Stomach smooth muscle (tissue), 2 donors: ENCODE data around the gene BAZ2B.

Experiments
- H3K27ac ChIP-seq: one replicate; pipeline ENCODE4 v1.7.0; 2013; ENCODE audit warnings: mild to moderate bottlenecking, low read length, inconsistent platforms
- H3K27me3 ChIP-seq, 2 donors: one replicate each; pipeline ENCODE4 v1.7.0; 2013; ENCODE audit warnings: low read length in 2 of 2; ENCODE audit not compliant: insufficient read depth in 2 of 2, control insufficient read depth in 1 of 2
- H3K36me3 ChIP-seq, 2 donors: one replicate each; pipeline ENCODE4 v1.7.0; 2013; ENCODE audit warnings: low read length in 2 of 2; ENCODE audit not compliant: control insufficient read depth in 2 of 2, insufficient read depth in 2 of 2
- H3K4me1 ChIP-seq: one replicate; pipeline ENCODE4 v1.7.0; 2013; ENCODE audit warnings: low read length; ENCODE audit not compliant: control insufficient read depth, insufficient read depth
- H3K4me3 ChIP-seq, 2 donors: one replicate each; pipeline ENCODE4 v1.7.0; 2013; ENCODE audit warnings: low read length in 2 of 2
- H3K9ac ChIP-seq, 2 donors: one replicate each; pipeline ENCODE4 v1.7.0; 2013; ENCODE audit warnings: low read length in 2 of 2, mild to moderate bottlenecking in 1 of 2
- H3K9me3 ChIP-seq, 2 donors: one replicate each; pipeline ENCODE4 v1.7.0; 2013; ENCODE audit warnings: low read length in 2 of 2; ENCODE audit not compliant: control insufficient read depth in 2 of 2
- donor health status: healthy.
- donor health status: Pancreatic carcinoma.

Gene BAZ2B

GRCh38 chr2:159616286-159616701, at the start of gene BAZ2B:
BAZ2B (minus strand) TSS chr2:159616548; CDS start chr2:159478719, 137,829 bp downstream.
- peak within 1 kb of the TSS; percentile 90 for H3K27ac ChIP-seq
- H3K36me3 ChIP-seq, result no peaks in the 10 kb centered on the region
- no peaks in the 10 kb centered on the region for H3K9me3 ChIP-seq
- no peaks in the 10 kb centered on the region for H3K27me3 ChIP-seq
- H3K9ac ChIP-seq, result peak within 1 kb of the TSS; percentile 94 to 100
- peak within 1 kb of the TSS; percentile 79 to 94 for H3K4me3 ChIP-seq
- H3K4me1 ChIP-seq, result no peaks in the 10 kb centered on the region

- no peaks in the 10 kb centered on the region for H3K4me1 ChIP-seq
- H3K27ac ChIP-seq, result no peak overlapping the region
- H3K4me3 ChIP-seq, result no peak overlapping the region
- no peaks in the 10 kb centered on the region for H3K27me3 ChIP-seq
- H3K9ac ChIP-seq, result no peak overlapping the region
- no peaks in the 10 kb centered on the region for H3K36me3 ChIP-seq
- peaks cover 0 to 2% of the 10 kb centered on the region in 2 donors for H3K9me3 ChIP-seq
Measured at GRCh38 chr2:159661286-159661685, 44.9 kb upstream of the BAZ2B start.

- no peak overlapping the region for H3K27ac ChIP-seq
- no peaks in the 10 kb centered on the region for H3K4me1 ChIP-seq
- peaks cover 0 to 3% of the 10 kb centered on the region in 2 donors for H3K9me3 ChIP-seq
- no peak overlapping the region for H3K9ac ChIP-seq
- no peaks in the 10 kb centered on the region for H3K36me3 ChIP-seq
- H3K4me3 ChIP-seq, result no peak overlapping the region
- H3K27me3 ChIP-seq, result no peaks in the 10 kb centered on the region
Measured at GRCh38 chr2:159658881-159659873, 42.8 kb upstream of the BAZ2B start.

- Histone ChIP-seq H3K9me3 (peaks cover 0 to 3% of the 10 kb centered on the region in 2 donors), H3K27me3 (no peaks in the 10 kb centered on the region), H3K4me3 (no peak overlapping the region), H3K4me1 (no peaks in the 10 kb centered on the region), H3K36me3 (no peaks in the 10 kb centered on the region), H3K27ac (no peak overlapping the region), H3K9ac (no peak overlapping the region)
Measured at GRCh38 chr2:159653962-159654361, 37.6 kb upstream of the BAZ2B start.

GRCh38 chr2:159651884-159652283, 35.5 kb upstream of the BAZ2B start:
- Histone ChIP-seq H3K9me3 (peaks cover 0 to 3% of the 10 kb centered on the region in 2 donors), H3K27me3 (no peaks in the 10 kb centered on the region), H3K36me3 (no peaks in the 10 kb centered on the region), H3K27ac (no peak overlapping the region), H3K4me3 (no peak overlapping the region), H3K4me1 (no peaks in the 10 kb centered on the region), H3K9ac (no peak overlapping the region)

GRCh38 chr2:159650574-159650973, 34.2 kb upstream of the BAZ2B start:
- Histone ChIP-seq H3K27ac (no peak overlapping the region), H3K9me3 (no peaks in the 10 kb centered on the region), H3K27me3 (no peaks in the 10 kb centered on the region), H3K9ac (no peak overlapping the region), H3K4me3 (no peak overlapping the region), H3K4me1 (no peaks in the 10 kb centered on the region), H3K36me3 (no peaks in the 10 kb centered on the region)

- H3K27ac ChIP-seq, result no peak overlapping the region
- no peak overlapping the region for H3K4me3 ChIP-seq
- no peaks in the 10 kb centered on the region for H3K9me3 ChIP-seq
- no peaks in the 10 kb centered on the region for H3K36me3 ChIP-seq
- no peak overlapping the region for H3K9ac ChIP-seq
- H3K27me3 ChIP-seq, result no peaks in the 10 kb centered on the region
- no peaks in the 10 kb centered on the region for H3K4me1 ChIP-seq
Measured at GRCh38 chr2:159648643-159649042, 32.3 kb upstream of the BAZ2B start.

- H3K9ac ChIP-seq, result no peak overlapping the region
- no peak overlapping the region for H3K4me3 ChIP-seq
- no peaks in the 10 kb centered on the region for H3K9me3 ChIP-seq
- no peaks in the 10 kb centered on the region for H3K36me3 ChIP-seq
- no peaks in the 10 kb centered on the region for H3K27me3 ChIP-seq
- no peaks in the 10 kb centered on the region for H3K4me1 ChIP-seq
- no peak overlapping the region for H3K27ac ChIP-seq
Measured at GRCh38 chr2:159647667-159648066, 31.3 kb upstream of the BAZ2B start.

GRCh38 chr2:159640176-159640575, 23.8 kb upstream of the BAZ2B start:
- H3K27me3 ChIP-seq, result no peaks in the 10 kb centered on the region
- no peaks in the 10 kb centered on the region for H3K36me3 ChIP-seq
- H3K9ac ChIP-seq, result no peak overlapping the region
- H3K4me3 ChIP-seq, result no peak overlapping the region
- H3K27ac ChIP-seq, result no peak overlapping the region
- no peaks in the 10 kb centered on the region for H3K4me1 ChIP-seq
- H3K9me3 ChIP-seq, result no peaks in the 10 kb centered on the region

GRCh38 chr2:159639712-159640111, 23.4 kb upstream of the BAZ2B start:
- no peaks in the 10 kb centered on the region for H3K9me3 ChIP-seq
- H3K4me3 ChIP-seq, result no peak overlapping the region
- no peaks in the 10 kb centered on the region for H3K4me1 ChIP-seq
- no peak overlapping the region for H3K27ac ChIP-seq
- H3K27me3 ChIP-seq, result no peaks in the 10 kb centered on the region
- no peaks in the 10 kb centered on the region for H3K36me3 ChIP-seq
- H3K9ac ChIP-seq, result no peak overlapping the region

GRCh38 chr2:159639071-159639470, 22.7 kb upstream of the BAZ2B start:
- H3K27ac ChIP-seq, result no peak overlapping the region
- no peak overlapping the region for H3K9ac ChIP-seq
- no peaks in the 10 kb centered on the region for H3K9me3 ChIP-seq
- no peaks in the 10 kb centered on the region for H3K27me3 ChIP-seq
- no peak overlapping the region for H3K4me3 ChIP-seq
- no peaks in the 10 kb centered on the region for H3K36me3 ChIP-seq
- H3K4me1 ChIP-seq, result no peaks in the 10 kb centered on the region
